ENCODE data around the gene NFE2L3.
"Not testable (repeated sequence)": the region's sequence is repeated elsewhere in the genome, so short reads cannot be mapped to it uniquely, and the experiment has no call there.

NFE2L3 gene

GRCh38 chr7:26169271-26169670 is 17.3 kb downstream of the NFE2L3 start:
- no peak for DNase-seq

DNA sequence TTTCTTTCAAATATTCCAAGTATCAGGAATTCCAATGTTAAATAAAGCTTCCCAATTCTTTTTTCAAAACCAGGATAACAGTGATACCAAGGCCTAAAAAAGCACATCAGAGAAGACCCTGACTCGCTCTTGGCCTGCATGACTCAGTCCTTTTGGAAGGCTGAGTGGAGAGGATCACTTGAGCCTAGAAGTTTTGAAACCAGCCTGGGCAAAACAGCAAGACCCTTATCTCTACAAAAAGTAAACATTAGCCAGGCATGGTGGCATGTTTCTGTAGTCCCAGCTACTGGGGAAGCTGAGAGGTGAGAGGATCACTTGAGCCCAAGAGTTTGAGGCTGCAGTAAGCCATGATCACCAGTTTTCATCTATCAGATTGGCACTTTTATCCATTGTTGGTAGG is 18.7 kb downstream of the NFE2L3 start:
- DNase-seq = no peak

DNA sequence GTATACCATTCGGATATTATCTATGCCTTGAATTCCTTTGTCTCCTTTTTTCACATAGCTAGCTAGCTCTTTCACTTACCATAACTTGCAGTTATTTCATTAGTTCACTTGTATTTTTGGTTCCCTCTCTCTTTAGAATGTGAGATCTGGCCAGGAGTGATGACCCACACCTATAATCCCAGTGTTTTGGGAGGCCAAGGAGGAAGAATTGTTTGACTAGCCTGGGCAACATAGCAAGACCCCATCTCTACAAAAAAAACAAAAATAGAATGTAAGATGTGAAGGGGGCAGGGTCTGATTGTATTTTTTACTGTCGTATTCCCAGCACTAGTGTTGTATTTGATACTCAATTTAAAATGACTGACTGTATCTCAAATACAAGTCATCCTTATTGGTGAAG is 19.6 kb downstream of the NFE2L3 start:
- DNase-seq = no peak

GRCh38 chr7:26172048-26172447 is 20.1 kb downstream of the NFE2L3 start:
- no peak for DNase-seq

DNA sequence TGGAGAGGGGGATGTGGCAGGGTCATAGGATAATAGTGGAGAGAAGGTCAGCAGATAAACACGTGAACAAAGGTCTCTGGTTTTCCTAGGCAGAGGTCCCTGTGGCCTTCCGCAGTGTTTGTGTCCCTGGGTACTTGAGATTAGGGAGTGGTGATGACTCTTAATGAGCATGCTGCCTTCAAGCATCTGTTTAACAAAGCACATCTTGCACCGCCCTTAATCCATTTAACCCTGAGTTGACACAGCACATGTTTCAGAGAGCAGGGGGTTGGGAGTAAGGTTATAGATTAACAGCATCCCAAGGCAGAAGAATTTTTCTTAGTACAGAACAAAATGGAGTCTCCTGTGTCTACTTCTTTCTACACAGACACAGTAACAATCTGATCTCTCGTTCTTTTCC is 23.9 kb downstream of the NFE2L3 start:
- DNase-seq = not testable (repeated sequence)

- not testable (repeated sequence) for DNase-seq
Measured at GRCh38 chr7:26176696-26177095, 24.7 kb downstream of the NFE2L3 start.

GRCh38 chr7:26177269-26177668 is 25.3 kb downstream of the NFE2L3 start:
- DNase-seq = not testable (repeated sequence)

- DNase-seq = no peak
Measured at GRCh38 chr7:26178272-26178960, 26.4 kb downstream of the NFE2L3 start.

GRCh38 chr7:26179422-26179821 is 27.4 kb downstream of the NFE2L3 start:
- DNase-seq = no peak

DNA sequence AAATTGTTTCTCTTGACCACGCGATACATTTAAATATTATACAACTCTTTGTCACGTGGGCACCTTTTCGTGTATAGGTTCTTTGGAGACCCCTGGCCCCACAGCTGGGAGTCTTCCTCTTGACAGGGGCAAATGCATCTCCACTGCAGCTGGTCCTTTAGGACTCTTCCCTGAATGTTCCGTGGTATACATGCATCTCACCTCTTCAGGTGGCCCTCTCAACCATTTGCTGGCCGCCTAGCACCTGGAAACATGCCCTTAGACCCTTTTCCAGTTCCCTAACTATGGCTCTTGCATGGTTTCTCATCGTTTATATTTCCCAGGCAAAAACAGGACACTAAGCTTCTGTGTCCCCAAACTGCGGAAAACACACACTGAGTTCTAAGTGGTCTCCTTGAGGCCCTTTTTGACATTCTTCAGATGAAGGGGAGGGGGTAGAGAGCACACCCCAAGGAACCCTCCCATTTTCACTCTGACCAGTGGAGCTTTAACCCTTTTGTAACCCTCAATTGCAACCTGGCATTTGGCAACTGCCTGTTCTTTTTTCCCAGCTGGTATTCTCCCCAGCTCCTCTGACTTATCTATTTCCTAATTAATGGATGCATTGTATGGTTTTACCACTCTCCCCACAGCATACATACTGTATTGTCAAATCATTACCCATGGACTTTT is 28.0 kb downstream of the NFE2L3 start:
- DNase-seq = no peak

DNA sequence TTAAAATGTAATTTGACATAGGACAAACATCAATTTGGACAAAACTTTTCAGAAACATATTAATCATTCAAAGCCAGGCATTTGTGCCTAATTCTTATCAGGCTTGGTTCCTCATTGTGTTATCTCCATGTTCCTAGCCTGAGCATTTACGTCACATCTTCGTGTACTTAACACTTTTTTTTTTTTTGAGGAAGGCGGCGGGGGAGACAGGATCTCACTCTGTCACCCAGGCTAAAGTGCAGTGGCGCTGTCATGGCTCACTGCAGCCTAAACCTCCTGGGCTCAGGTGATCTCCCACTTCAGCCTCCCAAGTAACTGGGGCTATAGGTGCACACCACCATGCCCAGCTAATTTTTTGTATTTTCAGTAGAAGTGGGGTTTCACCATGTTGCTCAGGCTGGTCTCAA is 28.8 kb downstream of the NFE2L3 start:
- DNase-seq = no peak

DNA sequence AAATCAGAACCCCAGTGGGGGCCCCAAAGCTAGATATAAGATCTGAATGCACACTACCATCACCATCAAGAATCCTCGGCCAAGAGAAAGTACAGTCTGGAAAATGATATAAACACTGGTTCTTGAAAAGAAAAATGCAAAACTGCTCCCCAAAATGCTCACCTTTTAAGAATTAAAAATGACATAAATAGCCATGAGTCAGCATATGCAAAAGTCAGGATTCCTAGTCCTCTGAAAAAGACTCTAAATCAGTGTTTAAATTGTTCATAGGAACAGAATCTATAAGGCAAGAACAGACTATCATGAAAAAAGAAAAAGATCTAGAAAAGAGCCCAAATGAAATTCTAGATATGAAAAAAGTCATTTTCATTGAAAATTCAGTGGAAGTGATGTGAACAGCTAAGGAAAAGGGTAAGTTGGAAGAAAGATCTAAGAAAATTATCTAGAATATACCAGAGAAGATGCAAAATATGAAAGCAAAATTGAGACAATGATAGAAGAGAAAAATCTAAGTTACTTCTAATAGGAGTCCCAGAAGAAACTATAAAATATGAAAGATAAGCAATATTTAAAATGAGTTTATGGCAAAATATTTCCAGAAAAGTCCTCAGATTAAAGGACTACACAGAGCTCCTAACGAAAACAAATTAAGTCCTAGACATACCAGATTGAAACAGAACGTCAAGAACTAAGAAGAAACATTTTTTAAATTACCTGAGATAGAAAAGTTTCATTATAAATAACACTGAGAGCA is 29.7 kb downstream of the NFE2L3 start:
- no peak for DNase-seq

DNA sequence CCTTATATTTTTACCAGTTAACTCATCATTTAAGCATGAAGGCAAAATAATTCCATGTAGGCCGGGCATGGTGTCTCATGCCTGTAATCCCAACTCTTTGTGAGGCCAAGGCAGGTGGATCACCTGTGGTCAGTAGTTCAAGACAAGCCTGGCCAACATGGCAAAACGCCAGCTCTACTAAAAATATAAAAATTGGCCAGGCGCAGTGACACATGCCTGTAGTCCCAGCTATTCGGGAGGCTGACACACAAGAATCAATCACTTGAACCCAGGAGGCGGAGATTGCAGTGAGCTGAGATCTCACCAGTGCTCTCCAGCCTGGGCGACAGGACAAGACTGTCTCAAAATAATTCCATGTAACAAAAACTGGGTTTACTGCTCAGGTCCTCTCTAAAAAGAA is 30.3 kb downstream of the NFE2L3 start:
- no peak for DNase-seq

DNA sequence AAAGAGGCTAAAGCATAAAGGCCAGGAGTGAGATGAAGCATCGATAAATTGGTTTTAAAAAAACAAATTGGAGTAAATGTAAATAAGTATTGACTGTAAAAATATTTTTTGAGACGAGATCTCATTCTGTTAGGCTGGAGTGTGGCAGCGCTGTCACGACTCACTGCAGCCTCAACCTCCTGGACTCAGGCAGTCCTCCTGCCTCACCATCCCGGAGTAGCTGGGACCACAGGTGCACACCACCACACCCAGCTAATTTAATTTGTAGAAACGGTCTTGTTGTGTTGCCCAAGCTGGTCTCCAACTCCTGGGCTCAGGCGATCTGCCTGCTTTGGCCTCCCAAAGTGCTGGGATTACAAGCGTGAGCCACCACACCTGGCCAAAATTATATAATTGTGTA is 30.7 kb downstream of the NFE2L3 start:
- no peak for DNase-seq

DNA sequence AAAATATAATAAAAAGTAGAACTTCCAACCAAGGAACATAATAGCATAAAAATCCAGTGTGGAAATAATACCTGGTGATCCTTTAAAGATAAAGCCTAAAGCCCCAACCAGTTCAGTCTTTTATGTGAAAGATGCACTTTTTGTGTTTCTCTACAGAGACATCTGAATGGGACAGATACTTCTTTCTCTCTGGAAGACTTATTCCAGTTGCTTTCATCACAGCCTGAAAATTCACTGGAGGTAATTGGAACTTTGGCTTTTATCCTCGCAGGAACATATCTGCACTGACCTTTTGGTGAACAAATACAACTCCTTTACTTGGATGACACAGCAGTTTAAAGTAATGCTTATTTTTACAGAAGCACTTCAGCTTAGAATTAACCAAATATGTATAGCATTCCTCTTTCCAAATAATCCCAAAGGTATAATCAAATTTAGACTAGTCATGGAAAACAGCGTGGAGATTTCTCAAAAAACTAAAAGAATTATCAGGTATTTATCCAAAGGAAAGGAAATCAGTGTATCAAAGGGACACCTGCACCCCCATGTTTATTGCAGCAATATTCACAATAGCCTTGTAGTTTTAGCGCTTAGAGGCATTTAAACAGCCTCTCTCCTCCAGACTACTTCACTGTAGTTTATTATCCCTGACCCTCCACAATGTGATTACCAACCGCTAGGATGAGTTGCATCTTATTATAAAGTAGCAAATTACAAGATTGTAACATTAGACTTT is 31.7 kb downstream of the NFE2L3 start:
- no peak for DNase-seq

GRCh38 chr7:26184281-26185101 is 32.5 kb downstream of the NFE2L3 start:
- DNase-seq = not testable (repeated sequence)

- DNase-seq = no peak
Measured at GRCh38 chr7:26185131-26185843, 33.3 kb downstream of the NFE2L3 start.

DNA sequence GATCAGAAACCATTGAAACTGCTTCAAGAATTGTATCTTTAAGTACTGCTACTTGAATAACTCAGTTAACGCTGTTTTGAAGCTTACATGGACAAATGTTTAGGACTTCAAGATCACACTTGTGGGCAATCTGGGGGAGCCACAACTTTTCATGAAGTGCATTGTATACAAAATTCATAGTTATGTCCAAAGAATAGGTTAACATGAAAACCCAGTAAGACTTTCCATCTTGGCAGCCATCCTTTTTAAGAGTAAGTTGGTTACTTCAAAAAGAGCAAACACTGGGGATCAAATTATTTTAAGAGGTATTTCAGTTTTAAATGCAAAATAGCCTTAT is 33.8 kb downstream of the NFE2L3 start:
- no peak for DNase-seq

DNA sequence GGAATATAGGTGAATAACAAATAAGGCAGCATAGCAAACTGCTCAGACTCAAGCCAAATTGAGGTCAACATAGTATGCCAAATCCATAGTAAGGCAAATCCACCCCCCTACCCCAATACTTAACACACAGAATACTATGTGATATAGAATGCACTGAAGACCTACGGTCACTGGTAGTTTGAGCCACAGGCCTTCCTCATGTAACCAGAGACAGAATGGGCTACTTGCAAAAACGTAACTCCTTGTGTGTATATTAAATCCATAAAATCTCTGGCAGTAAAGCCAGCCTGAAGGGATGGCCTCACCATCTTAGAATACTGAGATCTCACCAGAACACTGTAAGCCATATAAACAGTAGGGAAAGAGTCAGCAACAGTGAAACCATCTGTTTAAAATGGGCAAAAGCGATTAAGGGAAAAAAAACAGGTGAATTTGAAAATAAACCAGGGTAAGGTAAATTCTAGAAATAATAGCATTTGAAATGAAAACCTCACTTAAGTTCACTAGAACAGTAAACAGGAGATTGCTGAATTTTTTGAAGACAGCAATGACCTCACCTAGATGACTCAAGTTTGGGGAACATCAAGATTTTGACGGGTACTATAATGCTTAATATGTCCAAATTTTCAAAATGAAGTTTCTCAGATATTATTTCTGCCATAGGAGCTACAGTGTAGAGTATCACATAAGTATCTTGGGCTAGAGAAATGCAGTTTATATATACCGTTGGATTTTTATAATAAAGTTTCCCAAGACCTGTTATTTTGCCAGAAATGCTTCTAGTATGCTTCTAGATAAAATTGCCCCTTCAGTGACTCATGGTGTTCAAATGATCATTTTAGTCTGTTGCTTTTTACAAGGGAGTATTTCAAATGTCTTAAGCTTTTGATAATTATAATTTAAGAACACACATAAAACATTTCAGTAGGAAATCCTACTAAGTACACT is 34.6 kb downstream of the NFE2L3 start:
- DNase-seq = no peak

DNA sequence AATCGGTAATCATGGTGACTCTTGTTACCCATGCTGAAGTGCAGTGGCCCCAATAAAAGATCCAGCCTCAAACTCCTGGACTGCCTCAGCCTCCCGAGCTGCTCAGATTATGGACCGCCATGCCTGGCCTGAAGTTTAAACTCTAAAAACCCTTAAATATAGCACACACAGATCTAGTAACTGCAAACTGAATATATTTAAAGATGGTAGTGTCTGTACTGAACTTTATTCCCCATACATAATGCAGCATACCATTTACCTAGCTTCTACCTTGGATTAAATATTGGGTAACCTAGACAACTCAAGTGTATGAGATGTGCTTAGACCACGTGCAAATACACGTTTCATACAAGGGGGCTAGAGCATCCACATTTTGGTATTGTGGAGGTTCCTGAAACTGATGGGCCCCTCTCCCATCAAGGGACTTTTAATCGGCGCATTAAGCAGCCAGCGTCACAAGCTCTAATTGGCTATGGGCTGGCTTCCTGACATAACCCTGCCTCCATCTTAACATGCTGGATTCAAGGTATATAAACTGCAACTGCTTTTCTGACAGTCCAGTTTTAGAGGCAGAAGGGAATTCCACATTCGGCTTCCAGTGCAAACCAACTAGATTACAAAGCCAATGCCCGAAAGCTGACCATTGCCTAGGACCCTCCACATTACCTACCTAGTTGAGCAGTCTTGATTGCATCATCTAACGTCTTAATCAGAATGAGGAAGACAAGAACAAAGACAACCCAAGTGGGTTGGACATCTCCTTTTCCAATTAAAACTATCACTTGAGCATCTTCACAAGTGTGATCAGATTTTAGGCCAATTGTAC is 35.6 kb downstream of the NFE2L3 start:
- no peak for DNase-seq
